GM19043 (cell line): Measurements from ENCODE around the gene SLC19A1.

Source experiments
- ATAC-seq: cut with Tn5 transposase; IDR thresholded peaks from one replicate; pipeline ENCODE4 v1.9.1; 2021; ENCODE audit warnings: low read depth; ENCODE audit not compliant: unreplicated experiment

SLC19A1 gene

DNA sequence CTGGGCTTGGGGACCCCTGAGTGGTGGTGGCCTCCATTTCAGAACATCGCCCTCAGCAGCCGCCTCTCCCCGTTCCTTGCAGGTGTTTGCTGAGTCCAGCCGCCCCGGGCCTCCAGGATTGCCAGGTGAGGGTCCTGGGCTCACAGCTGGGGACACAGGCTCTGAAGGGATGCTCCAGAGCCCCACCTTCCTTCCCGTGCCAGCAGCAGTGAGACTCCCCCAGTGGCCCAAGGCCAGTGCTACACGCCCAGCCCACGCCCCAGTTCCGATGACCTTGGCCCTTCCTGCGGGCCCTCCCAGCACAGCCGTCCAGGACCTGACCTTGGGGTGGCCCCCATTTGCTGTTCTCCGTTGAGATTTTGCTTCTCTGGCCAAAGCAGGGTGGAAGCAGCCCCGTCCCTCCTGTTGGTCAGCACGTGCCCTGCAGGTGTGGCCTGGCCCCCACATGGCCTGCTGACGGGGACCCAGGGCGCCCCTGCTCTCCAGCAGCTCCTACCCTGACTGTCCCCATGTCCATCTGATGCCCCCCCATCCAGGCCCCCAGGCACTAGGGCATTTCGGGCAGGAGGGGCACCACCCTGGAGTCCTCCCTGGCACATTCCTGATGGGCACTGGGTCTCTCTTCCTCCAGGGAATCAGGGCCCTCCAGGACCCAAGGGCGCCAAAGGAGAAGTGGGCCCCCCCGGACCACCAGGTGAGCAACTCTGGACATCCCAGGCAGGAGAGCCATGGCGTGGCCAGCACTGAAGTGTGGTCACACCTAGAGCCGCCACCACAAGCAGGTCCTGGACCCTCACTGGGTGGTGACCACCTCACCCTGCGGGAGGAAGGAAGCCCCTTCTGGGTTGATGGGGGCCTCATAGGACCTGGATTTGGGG, 45.0 kb downstream of the SLC19A1 start:
- ATAC-seq = no peak

DNA sequence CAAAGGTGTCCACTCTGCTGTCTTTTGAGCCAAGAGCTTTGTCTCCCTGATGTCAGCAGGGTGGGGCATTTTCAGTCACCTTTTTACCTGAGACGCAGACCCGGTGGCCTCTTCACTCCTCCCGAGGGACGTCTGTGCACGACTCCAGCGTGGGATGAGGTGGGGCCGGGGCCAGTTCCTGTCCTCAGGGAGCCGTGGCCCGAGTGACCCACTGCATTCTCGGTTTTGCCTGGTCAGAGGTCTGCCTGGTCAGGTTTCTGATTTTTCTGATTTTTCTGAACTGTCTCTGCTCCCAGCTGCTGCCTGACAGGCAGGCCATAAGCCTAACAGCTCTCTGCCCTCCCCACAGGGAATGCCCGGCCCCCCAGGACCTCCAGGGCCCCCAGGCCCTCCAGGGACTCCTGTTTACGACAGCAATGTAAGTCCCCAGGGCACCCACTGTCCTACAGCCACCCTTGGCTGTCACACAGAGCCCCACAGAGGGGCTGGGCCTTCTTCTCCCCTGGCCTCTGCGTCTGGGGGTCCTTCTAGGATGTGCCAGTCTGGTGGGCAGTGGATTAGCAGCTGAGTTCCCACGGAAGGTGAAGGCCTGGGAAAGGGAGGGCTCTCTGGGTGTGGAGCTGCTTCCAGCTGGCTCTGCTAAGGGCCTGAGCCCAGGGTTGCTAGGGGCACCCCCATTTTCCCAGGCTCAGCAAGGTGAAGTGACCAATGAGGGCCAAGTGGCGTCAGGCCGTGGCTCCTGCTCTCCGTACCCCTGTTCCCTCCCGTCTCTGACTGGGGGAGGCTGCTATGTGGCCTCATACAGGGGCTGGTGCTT, 45.9 kb downstream of the SLC19A1 start:
- no peak for ATAC-seq

DNA sequence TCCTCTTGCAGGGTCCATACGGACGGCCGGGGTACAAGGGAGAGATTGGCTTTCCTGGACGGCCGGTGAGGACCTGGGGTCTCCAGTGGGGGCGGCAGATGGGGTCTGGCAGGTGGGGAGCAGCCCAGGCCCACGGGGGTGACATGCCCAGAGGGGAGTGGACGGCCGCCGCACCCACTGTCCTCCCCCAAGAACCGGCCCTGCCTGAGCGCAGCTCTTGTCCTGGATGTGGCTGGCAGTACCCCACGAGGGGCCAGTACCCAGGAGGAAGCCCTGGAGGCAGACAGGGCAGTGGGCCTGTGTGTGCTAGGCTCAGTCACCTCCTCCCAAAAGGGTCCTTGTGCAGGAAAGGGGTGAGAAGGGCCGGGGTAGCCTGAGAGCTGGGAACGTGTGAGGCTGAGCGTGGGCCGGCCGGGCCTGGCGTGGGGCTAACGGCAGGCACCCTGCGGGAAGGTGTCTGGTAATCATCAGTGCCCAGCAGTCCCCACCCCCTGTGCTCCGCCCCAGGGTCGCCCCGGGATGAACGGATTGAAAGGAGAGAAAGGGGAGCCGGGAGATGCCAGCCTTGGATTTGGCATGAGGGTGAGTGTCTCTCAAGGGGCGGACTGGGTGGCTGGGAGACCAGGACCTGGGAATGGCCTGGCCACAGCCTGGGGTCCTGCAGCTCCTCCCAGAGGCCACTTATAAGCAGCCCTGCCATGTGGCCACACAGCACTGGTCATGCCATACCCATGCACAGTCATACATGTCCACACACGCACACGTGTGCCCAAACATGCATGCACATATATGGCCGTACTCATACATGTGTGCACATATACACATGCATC, 47.2 kb downstream of the SLC19A1 start:
- no peak for ATAC-seq

DNA sequence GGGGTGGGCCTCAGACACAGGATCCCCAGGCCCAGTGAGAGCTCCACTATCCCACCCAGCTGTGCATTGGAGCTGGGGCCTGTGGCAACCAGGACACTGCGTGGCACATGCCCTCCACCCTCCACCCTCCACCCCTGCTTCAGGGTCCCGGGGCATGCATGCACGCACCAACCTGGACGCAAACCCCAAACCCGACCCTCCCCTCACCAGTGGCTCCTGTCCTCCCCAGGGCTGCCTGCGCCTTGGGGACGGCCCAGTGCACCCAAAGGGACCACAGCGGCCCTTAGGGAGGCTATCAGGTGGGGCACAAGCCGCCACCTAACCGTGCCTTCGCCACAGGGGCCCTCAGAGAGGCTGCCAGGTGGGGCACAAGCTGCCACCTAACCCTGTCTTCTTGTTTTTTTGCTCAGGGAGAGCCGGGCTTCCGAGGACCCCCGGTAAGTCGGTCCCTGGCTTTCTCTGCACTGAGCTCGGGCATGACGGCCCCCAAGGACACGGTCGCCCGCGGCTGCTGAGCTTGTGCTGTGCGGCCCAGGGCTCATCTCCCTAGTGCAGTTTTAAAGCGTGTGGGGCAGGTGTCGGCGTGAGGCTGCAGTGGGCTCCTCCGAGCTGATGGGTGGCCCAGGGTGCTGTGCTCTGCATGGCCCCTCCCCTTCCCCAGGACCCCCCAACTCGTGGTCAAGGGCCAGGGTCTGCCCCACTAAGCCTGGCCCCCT, 47.9 kb downstream of the SLC19A1 start:
- ATAC-seq = no peak

DNA sequence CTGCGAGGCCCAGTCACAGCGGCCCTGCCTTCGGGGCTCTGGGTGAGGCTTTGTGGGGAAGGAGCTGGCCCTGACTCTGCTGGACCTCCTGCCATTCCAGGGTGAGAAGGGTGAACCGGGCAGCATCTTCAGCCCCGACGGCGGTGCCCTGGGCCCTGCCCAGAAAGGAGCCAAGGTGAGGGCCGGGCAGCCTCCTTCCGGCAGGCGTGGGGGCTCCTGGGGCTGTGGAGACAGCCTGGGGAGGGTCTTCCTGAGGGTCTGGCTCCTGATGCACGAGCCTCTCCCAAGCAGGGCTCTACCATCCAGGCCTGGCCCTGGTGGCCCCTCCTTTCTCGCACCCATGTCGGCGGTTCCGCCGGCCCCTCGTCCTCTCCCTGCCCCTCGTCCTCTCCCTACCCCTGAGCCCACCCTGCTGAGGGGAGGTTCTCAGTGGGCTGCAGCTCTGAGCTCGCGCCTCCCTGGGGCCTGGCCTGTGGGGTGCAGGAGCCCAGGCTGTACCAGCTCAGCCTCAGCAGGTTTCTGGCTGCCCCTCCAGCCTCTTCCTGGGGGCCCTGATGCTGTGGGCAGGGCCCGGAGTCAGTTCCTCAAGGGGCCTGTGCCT, 48.7 kb downstream of the SLC19A1 start:
- ATAC-seq = no peak

DNA sequence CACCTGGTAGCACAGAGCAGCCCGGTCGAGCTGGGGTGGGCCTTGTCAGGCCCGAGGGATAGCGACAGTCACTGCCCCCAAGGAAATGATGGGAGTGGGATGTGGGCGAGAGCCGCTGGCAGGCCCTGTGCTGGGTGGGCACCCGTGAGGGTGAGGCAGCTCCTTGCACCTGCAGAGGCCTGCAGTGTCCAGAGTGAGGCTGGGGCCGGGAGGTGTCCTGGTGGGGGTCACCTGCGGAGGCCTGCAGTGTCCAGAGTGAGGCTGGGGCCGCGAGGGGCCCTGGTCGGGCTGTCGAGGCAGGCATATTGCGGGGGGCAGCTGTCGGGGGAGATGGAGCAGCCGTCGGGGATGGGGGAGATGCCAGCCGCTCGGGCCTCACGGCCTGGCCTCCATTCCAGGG, 49.5 kb downstream of the SLC19A1 start:
- ATAC-seq = no peak

DNA sequence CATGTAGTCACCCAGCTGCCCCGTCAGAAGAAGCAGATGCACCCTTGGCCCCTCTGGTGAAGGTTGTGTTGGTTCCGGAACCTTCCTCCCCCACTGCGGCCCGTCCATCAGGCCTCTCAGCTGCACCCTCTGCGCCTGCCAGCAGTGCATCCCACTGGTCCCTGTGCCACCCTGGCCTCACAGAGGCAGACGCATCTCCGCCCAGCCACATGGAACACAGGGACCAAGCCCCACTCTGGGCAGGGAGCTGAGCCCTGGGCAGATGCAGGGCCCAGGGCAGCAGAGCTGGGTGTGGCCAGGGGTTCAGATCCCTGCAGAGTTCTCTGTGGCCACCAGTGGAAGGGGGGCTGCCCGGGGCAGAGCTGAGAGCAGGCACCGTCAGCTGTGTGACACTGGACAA, 50.6 kb downstream of the SLC19A1 start:
- ATAC-seq = no peak

DNA sequence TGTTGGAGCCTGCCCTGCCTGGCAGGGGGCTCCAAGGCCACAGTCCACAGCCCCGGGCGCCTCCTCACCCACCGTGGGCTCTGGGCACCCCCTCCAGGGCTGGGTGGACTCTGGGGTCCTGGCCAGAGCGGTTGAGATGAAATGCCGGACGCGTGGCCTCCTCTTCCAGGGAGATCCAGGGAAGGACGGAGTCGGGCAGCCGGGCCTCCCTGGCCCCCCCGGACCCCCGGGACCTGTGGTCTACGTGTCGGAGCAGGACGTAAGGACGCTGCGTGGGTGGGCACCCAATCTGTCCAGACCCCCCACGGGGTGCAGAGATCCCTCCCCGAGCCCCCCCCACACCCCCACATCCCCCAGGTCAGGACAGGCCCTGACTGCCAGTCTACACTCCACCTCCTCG, 51.2 kb downstream of the SLC19A1 start:
- ATAC-seq = no peak

DNA sequence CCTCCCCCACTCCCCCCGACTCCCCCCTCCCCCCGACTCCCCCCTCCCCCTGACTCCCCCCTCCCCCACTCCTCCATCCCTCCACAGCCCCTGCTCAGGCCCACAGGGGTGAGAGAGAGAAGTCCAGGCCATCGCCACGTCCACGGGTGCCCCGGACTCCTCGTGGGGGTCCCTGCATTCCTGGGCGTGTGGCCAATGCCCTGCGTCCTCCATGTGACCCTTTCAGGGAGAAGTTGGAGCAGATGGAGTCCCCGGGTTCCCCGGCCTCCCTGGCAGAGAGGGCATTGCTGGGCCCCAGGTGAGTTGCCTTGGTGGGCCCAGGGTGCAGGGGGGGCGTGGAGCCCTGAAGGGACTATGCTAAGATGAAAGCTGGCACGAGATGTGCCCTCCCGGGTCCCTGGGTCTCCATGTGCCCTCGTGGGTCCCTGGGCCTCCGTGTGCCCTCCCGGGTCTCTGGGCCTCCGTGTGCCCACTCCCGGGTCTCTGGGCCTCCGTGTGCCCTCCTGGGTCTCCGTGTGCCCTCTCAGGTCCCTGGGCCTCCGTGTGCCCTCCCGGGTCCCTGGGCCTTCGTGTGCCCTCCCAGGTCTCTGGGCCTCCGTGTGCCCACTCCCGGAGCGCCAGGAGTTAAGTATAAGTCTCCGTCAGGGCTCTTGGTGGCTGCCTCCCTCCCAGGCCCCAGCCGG, 52.0 kb downstream of the SLC19A1 start:
- no peak for ATAC-seq

DNA sequence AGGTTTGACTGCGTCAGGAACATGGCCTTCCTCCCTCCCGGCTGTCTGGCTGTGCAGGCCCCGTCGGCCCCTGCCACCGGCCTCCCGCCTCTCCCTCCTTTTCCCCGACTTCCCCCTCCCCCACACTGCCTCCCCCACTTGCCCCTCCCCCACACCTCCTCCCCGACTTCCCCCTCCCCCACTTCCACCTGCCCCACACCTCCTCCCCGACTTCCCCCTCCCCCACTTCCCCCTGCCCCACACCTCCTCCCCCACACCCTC, 52.6 kb downstream of the SLC19A1 start:
- no peak for ATAC-seq

DNA sequence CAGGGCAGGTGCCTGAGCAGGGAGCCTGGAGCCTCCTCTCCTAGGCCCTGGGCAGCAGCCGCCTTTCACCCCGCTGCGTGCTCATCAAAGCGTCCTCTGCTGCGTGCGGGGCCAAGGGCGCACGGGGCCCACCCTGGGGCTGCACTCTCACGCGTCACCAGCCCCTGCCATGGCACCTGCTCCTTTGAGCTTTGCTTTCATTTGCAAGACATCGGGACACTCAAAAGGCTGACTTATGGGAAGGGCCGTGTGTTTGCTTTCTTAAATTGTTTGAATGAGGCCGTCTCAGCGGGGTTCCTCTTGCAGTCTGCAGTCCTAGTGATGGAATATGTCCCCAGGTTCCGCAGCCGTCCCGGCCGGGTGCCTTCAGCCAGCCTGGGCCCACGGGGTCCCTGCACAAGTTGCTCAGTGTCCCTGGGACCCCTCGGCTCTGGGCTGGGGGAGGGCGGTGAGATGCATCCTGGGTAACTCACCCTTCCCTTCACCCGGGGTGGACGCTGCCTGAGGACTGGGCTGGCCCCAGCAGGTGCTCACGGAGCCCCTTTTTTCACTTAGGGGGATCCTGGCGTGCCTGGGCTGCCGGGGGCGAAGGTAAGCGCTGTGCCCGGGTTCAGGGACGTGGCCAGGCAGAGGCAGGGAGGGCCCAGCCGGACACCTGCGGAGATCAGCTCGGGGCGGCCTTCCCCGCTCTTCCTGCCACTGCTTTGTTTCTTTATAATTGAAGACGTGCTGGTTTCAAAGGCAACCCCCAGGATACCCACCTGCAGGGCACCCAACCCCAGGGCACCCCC, 53.1 kb downstream of the SLC19A1 start:
- no peak for ATAC-seq

DNA sequence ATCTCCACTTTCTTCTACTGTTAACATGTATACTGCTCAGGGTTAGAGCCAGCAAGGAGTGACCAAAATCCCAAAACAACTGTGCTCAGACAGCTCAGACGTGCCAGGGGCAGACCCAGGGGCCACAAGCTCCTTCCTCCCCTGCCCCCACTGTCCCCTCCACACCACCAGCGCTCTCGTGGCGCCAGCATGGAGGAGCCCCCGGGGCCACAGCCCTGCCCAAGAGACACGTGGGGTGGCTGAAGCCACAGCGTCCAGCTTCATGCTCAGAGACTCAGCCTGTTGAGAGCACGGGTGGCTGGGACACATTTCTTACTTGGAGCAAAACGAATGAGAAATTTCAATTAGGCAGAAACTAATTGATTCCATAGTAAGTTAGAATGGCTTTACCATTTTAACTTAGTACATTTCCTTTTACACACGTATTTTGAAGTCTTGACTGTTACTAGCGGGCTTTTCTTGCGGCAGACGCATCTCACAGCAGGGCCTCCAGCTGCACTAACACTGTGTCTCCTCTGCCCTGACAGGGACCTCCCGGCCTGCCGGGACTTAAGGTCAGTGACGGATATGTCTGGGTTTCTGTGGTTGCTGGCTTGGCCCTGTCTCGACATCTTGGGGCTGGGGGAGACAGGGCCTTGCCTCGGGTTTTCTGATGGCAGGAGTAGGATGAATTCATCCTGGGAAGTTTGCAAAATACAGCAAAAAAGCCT, 54.2 kb downstream of the SLC19A1 start:
- no peak for ATAC-seq

DNA sequence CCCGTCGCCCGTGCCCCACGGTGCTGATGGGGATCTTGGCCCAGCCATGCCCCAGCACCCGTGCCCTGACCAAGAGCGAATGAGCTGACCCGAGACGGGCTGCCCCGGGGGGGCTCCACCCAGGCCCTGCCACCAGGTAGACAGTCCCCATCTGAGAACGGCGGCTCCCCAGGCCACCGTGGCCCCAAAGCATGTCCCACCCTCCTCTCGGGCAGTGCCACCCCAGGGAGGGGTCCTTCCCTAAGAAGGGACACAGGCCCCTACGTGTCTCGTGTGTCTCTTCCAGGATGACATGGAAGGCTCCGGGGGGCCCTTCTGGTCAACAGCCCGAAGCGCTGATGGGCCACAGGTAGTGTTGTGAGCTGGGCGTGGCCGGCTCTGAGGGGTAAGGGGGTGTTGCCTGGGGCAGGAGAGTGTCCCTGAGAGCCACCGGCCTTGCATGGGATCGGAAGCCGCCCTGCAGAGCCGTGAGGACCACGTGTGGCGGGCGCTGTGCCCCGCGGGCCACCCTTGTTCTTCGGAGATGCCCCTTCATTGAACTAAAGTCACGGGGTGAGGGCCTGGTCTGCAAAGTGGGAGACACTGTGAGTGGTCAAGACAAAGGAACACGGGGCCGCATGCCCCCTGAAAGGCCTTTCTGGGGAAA, 55.0 kb downstream of the SLC19A1 start:
- no peak for ATAC-seq

DNA sequence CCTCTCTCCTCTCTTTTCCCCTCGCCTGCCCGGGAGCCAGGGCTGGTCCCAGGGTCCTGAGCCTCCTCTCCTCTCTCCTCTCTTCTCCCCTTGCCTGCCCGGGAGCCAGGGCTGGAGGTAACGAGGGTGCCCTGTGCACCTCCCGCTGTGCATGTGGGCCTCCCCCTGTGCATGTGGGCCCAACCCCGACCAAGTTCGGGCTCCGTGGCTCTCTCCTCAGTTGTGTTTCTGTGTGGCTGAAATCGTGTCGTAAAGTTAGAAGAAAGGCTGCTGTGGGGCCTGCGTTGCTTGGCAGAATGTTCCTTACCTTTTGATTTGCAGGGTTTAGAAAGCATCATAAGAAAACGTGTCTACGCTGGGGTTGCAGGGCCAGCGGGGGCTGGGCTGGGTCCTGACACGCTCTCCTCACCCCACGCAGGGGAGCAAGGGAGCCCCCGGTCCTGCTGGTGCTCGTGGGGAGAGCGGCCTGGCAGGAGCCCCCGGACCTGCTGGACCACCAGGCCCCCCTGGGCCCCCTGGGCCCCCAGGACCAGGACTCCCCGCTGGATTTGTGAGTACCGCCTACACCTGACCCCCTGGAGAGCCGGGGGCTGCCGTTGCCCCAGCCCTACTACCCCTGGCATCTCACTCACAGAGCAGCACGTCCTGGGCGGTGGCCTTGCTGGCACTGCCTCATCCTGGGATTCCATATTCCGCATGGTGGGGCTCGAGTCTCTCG, 55.6 kb downstream of the SLC19A1 start:
- ATAC-seq = no peak

DNA sequence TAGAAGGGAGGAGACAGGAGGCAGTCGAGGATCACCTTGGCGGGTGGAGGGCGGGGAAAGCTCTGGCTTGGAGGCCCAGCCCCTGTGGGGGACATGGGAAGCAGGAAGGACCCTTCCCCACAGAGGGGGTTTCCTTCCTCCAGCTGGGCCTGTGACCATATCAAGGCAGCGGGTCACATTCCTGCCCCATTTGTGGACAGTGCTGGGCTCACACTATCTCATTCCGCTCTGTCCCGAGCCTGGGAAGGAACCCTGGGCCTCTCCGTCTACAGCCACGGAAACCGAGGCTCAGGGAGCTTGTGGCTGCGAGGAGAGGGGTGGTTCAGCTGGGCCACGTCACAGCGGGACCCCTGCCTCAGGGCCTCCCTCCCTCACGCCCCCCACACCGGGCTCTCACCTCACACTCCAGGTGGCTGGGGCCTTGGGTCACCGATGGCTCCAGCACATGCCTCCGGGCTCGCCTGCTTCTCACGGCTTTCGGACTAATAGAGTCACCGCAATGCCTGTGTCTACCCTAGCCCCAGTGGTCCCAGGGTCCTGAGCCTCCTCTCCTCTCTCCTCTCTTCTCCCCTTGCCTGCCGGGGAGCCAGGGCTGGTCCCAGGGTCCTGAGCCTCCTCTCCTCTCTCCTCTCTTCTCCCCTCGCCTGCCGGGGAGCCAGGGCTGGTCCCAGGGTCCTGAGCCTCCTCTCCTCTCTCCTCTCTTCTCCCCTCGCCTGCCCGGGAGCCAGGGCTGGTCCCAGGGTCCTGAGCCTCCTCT, 56.4 kb downstream of the SLC19A1 start:
- no peak for ATAC-seq

DNA sequence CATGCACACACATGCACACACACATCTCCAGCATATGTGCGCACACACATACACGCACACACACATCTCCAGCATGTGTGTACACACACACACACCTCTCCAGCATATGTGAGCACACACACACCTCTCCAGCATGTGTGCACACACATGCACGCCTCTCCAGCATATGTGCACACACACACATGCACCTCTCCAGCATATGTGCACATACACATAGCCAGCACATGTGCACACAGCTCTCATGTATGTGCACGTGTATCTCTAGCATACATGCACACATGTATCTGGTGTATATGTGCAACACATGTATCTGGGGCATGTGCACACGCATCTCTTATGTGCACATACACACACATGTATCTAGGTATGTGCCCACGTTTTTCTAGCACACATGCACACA, 57.9 kb downstream of the SLC19A1 start:
- no peak for ATAC-seq
